Ramos (cell line): ENCODE results near the gene MMP13.
"Not testable (repeated sequence)": the region's sequence is repeated elsewhere in the genome, so short reads cannot be mapped to it uniquely, and the experiment has no call there.

ENCODE experiments used
- in situ Hi-C: fragments of 300-500 bp; cut with MboI; formaldehyde crosslinking; loops from one replicate; pipeline ENCODE4 v1.14.3; 2022; ENCODE audit warnings: low sequenced_read_pairs; ENCODE audit not compliant: unreplicated experiment

The MMP13 gene

DNA sequence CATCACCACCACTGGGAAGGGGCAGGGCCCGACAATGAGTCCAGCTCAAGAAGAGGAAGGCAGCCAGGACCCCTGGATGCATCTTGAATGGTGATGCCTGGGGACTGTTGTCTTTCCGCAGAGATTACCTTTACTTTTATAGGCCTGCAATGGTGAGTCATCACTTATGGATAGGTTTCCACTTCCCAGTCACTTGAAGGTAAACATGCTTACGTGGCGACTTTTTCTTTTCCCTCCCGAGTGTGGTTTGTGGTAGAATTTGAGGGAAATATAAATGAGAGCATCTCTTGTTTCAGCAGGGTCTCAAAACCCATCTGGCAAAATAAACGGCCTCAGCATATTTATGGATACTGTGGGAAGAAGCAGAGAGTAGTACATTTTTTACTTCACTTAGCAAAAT is at the start of gene MMP13:
TSS of gene MMP13 (minus strand) at position 109 of the 400 bp plus-strand sequence. CDS start at position 82, 27 bp downstream.
- in situ Hi-C loops = no loop called here

DNA sequence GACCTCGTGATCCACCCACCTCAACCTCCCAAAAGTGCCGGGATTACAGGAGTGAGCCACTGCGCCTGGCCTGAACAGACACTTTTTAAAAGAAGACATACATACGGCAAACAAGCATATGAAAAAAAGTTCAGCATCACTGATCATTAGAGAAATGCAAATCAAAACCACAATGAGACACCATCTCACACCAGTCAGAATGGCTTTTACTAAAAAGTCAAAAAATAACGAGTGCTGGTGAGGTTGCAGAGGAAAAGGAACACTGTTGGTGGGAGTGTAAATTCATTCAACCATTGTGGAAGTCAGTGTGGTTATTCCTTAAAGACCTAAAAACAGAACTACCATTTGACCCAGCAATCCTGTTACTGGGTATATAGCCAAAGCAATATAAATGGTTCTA is 48.7 kb upstream of the MMP13 start:
- in situ Hi-C loops = not testable (repeated sequence)

DNA sequence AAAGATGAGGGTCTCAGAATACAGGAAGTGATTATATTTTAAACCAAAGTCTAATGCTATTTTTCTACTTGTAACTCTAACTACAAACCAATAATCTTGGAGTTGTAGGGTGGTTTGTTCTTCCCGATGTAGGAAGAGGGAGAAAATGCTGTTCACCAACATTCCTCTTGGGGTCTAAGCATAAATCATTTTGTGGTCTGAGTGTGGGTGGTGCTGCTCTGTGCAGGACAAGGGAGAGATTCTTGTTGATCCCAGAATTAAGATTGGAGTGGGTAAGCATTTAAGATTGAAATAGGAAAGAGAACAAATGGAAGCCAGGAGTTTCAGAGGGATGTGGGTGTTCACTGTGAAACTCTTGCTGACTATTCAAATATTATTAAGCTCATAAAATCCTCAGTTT is 38.6 kb upstream of the MMP13 start:
- in situ Hi-C loops = no loop called here

DNA sequence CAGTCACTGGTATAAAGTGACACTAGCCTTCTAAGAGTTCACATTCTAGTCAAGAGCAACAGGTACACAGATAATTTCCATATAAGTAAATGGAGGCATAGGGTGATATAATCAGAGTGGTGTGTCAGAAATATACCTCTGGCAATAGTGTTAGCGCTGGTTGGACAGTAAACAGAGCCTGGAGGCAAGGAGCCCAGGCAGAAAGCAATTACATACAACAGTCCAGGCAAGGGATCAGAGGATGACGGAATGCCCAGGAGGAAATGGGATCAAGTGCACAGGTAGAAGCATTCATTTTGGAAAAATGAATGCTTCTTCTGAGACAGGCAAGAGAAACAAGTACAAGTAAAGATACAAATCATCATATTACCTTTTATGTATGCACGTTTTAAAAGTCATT is 36.2 kb upstream of the MMP13 start:
- in situ Hi-C loops = no loop called here

DNA sequence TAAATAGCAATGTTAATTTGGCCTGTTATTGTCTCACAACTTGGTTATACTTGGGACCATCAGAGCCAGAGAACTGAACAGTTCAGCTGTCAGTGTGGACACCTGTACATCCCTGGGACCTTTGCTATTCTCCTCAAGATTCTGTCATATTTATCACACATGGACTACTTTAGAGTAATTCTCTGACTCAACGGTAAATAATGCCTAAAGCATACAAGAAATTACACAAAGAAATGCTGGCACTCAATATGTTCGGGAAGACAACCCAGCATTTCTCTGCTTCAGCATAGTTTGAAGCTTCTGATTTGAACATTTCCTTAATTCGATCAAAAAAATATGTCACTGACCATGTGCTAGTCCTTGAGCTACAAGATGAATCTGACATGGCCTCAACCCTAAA is 34.6 kb upstream of the MMP13 start:
- in situ Hi-C loops = no loop called here

DNA sequence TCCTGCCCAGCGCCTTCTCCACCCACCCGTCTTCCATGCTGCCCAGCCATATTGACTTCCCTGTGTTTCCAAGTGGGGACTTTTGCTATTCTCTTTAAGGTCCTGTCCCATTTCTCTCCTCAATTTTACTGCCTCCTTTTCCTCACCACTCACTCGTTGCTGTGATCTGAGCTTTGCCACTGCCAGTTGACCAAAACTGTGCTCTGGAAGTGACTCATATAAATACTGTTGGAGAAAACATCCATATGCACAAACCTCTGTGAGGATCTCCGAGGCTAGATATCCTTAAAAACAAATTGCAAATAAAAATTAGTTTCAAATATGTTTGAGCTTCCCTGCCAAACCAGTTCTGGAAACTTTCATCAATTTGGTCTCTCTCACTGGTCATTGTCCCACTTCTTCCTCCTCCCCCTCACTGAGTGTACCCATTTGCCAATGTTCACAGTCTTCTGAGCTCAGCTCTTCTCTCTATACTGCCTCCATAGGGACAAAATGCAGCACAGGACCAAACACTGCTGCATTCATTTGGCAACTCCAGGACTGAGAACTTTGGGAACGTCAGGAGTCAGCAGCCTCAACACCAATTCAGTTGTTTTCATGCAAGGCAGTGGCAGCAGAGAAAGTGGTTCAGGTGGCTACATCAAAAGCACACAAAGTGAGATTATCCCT is 34.0 kb upstream of the MMP13 start:
- in situ Hi-C loops = no loop called here

DNA sequence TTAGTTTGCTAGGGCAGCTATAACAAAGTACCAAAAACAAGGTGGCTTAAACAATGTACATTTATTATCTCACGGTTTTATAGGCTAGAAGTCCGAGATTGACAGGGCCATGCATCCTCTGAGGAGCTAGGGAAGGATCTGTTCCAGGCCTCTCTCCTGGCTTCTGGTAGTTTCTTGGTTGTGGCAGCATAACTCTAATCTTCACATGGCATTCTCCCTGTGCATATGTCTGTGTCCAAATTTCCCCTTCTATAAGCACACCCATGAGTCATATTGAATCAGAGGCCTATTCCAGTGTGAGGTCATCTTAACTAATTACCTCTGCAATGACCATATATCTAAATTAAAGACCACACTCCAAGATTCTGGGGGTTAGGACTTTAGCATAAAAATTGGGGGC is 31.3 kb upstream of the MMP13 start:
- in situ Hi-C loops = no loop called here

DNA sequence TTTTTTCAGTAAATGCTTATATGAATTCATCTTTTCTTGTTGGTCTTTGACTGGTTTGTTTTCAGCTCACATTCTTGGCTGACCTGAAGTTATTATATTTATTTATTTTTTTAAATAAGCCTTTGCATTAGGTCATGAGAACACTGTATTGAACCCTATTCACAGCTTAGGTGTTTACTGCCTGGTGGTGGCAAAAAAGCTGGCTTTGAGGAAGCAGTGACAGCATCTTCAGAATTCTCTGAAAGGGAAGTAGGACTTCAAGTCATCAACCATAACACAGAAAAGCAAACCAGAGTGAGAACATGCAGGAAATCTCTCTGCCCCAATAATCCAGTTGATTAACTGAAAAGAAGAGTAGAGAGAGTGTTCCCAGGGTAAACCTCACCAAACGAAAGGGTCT is 30.3 kb upstream of the MMP13 start:
- in situ Hi-C loops = no loop called here

DNA sequence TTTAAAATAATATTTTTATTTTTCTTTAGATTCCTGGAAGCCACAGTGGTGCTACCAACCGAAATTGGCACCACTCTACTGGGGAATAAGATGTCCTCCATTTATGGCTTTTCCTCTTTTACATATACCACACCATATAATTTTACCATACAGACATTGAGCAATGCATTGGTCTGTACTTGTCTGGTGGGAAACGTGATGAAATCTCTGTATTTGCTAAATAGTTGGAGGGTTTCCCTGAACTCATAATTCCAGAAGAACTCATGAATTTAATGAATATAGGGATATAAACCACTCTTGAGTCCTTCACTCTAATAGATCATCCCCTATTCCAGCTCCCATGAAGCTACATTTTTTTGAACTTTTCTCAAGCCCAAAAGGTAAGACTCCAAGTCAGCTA is 28.0 kb upstream of the MMP13 start:
- in situ Hi-C loops = no loop called here

DNA sequence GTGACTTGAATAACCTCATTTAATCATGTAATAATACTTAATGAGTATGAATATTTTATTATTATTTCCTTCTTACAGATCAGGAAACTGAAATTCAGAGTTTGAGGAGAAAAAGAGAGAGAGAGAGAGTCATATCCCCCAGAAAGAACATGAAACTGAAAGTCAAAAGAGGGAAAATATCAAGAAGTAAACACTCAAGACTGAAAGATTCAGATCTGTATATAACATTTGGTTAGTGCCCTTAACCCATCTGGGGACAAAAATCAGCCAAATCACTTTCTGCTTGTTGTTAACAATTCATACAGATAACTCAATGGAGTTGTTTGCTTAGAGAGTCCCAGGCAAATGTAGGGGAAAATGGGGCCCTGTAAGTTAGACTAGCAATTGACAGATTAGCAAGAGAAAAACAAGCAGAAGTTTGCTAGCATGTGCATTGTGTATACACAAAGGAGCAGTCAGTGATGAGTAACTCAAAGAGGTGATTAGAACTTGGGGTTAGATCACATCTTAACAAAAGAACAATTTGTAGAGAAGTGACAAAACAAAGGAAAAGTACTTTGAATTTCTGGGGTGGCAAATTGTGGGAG is 25.9 kb upstream of the MMP13 start:
- in situ Hi-C loops = no loop called here

DNA sequence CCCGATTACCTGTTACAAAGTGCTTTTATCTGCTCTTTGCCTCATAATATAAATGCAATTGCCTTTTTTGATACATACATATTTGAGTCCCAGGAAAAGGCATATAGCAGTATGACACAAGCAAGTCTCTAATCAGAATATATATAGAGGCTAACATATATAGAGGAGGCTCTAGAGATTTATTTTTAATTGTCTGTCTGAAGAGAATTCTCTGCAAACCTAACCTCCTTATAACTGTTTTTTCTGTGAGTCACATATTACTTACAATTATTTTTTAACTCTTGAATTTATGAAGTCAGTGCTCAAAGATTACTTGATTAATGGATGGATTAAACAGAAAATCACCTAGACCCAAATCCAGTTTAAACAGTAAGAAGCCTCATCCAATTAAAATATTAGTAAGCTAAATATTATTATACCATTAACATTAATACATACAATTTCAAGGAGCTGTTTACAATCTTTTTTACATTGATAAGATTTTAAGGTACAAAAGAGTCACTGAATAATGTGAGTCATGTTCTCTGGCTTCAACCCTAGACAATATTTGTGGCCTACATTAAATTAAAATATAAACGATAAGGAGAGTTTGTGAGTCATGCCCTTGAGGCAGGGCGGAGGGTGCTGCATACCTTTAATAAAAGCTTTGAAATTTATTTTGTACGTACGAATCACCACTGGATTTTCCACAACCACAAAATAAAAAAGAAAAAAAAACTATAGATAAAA is 19.2 kb upstream of the MMP13 start:
- in situ Hi-C loops = no loop called here

DNA sequence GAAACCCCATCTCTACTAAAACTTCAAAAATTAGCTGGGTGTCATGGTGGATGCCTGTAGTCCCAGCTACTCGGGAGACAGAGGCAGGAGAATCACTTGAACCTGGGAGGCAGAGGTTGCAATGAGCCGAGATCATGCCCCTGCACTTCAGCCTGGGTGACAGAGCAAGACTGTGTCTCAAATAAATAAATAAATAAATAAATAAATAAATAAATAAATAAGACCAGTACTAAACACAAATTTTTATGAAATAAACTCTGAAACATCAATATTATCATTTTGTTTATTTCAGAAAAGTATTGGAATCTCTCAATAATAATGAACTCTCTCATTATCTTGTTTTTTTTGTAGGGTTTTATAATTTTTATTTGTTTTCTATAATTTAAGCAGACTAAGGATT is 18.2 kb upstream of the MMP13 start:
- in situ Hi-C loops = not testable (repeated sequence)

DNA sequence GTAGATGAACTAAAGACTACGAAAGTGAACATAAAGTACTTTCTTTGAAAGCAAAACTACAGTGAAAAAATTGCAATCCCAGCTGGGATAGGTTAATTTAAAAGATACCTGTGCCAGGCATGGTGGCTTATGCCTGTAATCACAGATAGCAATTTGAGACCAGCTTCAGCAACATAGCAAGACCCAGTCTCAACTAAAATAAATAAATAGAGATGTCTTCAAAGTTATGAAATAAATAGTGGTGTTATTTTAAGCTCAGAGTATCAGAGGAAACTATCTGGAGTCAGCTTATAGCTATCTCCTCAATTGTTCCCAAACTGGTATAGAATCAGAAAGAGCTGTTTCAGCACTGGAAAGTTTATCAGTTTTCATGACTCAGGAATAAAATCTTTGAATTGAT is 17.3 kb upstream of the MMP13 start:
- in situ Hi-C loops = no loop called here

DNA sequence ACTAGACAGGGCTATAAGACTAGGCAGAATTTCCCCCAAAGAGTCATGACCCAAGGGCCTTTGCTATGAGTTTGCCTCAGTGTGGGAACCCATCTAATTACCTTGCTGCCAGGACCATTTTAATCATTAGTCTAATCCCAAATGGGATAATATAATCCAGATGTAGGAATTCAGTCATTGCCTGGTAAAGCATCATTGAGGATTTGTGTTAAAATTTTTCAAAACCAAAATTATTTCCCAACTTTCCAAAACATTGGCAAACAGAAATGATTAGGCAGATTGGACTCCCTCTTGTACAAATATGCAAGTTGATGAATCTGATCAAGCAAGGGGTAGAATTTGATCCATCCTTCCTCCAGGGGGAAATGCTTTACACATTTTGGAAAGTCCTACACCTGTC is 16.2 kb upstream of the MMP13 start:
- in situ Hi-C loops = no loop called here

DNA sequence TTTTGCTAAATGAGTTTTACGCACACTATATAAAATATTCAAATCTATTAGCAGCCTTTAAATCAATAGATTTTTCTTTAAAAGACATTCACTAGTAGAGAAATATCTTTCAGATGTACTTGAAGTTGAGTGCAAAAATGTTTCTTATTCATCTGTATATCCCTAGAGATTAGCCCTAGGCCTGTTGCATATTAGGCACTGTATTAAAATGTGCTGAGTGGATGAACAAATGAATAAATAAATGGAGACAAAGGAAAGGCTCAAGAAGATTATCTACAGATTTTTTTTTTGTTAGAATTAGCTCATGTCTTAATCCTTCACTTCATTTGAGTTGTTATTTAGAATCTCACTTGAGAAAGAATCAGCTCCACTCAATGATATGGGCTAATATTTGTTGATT is 12.0 kb upstream of the MMP13 start:
- in situ Hi-C loops = no loop called here

DNA sequence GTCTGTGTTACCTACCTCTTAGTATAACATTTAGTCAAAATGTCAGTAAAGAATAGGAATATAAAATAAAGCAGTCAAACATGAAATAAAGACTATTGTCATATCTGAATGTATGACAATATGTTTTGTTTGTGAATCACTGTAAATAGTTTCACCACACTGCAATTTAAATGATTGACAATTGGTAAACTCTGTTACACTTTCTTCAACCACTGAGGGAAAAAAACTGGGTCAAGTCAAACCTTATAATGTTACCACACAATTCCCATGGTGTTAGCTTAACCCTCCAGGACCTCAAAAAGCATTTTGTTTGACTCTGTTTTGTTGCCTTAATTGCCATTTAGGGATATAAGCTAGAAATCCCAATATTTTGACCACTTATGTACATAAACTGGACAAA is 10.5 kb upstream of the MMP13 start:
- in situ Hi-C loops = no loop called here

DNA sequence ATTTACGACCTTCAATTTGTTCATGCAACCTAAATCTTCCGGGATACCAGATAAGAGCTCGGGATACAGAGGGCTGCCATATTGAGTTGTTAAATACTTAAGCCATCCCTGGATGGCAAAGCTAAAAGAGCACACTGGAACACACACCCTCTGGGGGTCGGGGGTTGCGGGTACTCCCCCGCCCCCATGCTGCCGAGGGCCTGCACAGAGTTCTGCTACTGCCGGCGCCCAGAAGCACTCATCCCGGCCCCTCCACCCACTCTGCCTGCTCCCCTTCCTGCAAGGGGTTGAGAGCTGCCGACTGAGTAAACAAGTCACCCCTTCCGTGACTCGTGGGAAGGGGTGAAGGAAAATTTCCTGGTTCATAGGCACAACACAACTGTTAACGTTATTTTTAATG is 9.3 kb upstream of the MMP13 start:
- in situ Hi-C loops = no loop called here

DNA sequence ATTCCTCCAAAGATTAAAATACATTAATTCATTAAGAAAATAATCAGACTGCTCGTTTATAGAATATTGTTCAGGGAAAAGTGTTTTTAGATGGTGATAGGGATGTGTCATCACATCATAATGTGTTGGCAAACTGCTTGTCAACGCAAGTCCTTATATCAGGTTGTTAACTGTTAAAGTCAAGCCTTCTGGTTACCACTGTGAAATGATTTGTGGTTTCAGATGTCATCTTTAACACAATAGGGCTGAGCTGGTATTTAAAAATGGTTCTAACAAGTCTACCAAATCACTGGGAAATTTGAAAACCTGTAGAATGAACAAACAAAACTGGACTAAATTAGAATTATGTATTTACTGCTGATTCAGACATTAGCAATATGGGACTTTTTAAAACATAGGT is 2.4 kb upstream of the MMP13 start:
- in situ Hi-C loops = no loop called here

DNA sequence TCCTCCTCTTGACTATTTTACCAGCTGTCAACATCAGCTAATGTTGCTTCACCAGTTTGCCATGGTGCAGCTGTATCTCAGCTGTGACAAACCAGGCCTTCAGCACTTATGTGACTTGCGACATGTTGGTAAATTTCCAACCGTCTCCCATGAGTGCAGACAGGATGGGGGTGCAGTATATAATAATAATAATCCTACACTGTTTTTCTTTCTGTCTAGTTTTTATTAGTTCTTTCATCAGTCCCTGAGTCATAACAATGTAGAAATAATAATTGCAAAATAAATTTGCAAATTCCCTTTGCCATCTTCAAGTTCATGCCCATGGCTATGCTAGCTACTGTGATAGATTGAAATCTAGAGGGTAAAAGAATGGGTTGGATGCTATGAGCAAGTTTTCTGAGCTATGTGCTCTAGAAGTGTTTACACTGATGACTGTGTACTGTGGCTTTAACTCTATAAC is 4.9 kb downstream of the MMP13 start:
- in situ Hi-C loops = no loop called here

DNA sequence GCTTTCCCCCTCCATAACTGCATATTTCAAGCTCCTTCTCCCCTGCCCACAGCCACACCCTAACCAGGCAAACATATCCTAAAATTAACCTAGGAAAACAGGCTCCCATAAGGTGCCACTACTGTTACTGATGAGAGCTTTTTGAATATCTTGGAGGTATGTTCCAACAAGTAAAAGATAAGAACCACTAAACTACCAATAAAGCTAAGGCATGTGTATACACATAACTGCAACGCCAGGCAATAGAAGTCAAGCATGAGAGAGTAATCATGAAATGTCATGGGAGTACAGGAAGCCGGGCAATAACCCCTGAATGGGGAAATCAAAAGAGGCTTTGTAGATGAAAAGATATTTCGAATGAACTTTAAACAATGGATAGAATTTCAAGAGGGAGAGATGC is 9.3 kb downstream of the MMP13 start:
- in situ Hi-C loops = no loop called here

DNA sequence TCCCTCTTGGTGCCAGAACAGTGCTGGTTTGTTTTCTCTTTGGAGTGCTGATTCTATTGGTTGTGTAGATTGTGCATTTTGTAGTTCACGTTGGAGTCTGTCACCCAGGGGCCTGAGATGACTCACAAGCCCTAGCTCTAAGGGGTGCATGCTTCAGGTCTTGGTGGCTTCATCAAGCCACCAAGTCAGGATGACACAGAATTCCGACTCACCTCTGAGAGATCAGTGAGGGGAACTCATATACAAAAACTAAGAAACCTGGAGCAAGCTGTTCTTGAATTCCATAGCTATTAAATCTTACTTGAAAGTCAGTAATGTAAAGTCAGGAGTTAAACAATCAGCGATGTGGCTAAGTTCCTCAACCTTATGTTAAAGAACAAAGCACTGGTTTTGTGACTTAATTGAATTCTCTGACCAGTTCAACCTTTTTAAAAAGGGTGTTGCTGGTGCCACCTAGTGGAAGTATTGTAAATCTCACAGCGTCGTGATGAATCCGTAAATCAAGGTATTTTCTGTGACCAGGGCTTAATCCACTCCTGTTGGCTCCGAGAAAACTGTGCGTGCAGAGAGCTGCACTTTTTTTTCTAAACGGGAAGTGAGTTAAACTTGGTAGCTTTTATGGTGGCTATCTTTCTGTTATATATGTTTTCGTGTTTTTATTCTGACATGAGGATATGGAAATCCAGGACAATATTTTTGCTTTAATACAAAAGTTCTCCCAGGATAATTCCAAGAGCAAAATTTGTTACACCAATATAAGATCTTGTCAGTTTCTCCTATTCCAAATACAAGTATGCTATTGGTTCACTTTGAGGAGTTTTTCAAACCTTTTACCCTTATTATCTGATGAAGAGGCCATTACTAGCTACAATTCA is 14.6 kb downstream of the MMP13 start:
- in situ Hi-C loops = no loop called here
